ENCODE data around the gene PRELID3B.
"Not testable (repeated sequence)": the region's sequence is repeated elsewhere in the genome, so short reads cannot be mapped to it uniquely, and the experiment has no call there.

The PRELID3B gene

GRCh38 chr20:59026904-59027740 lies 15.5 kb downstream of the PRELID3B start:
- DNase-seq (ENCODE audit: low read depth) = no peak

- DNase-seq (ENCODE audit: low read depth) = no peak
These were observed 17.1 kb downstream of the PRELID3B start for GRCh38 chr20:59025511-59025910.

- no peak for DNase-seq (ENCODE audit: low read depth)
These were observed 17.5 kb downstream of the PRELID3B start for GRCh38 chr20:59025086-59025485.

DNA sequence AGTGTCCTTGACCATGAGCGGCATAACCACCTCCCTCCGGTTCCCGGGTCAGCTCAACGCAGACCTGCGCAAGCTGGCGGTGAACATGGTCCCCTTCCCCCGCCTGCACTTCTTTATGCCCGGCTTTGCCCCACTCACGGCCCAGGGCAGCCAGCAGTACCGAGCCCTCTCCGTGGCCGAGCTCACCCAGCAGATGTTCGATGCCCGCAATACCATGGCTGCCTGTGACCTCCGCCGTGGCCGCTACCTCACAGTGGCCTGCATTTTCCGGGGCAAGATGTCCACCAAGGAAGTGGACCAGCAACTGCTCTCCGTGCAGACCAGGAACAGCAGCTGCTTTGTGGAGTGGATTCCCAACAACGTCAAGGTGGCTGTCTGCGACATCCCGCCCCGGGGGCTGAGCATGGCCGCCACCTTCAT lies 18.5 kb downstream of the PRELID3B start:
- no peak for DNase-seq (ENCODE audit: low read depth)

DNA sequence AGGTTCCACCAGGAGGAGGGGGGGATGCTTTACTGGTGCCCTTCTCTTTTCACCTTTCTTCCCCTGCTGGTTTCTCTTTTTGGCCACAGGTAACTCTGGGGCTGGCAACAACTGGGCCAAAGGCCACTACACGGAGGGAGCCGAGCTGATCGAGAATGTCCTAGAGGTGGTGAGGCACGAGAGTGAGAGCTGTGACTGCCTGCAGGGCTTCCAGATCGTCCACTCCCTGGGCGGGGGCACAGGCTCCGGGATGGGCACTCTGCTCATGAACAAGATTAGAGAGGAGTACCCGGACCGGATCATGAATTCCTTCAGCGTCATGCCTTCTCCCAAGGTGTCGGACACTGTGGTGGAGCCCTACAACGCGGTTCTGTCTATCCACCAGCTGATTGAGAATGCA lies 19.0 kb downstream of the PRELID3B start:
- no peak for DNase-seq (ENCODE audit: low read depth)

DNA sequence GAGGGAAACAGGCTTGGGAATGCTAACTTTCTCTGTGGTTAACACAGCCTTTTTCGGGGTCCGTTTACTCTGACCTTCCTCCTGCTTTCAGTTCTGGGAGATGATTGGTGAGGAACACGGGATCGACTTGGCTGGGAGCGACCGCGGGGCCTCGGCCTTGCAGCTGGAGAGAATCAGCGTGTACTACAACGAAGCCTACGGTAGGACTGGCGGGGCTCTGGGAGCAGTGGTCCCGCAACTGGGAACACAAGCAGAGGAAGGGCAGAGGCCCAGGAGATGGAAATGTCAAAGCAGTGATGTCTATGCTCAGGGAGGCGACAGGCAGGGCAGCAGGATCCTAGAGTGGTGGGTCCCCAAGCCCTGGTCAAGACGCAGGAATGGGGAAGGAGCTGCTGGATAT lies 19.8 kb downstream of the PRELID3B start:
- DNase-seq (ENCODE audit: low read depth) = no peak

- DNase-seq (ENCODE audit: low read depth) = no peak
These were observed 21.5 kb downstream of the PRELID3B start for GRCh38 chr20:59020938-59021551.

DNA sequence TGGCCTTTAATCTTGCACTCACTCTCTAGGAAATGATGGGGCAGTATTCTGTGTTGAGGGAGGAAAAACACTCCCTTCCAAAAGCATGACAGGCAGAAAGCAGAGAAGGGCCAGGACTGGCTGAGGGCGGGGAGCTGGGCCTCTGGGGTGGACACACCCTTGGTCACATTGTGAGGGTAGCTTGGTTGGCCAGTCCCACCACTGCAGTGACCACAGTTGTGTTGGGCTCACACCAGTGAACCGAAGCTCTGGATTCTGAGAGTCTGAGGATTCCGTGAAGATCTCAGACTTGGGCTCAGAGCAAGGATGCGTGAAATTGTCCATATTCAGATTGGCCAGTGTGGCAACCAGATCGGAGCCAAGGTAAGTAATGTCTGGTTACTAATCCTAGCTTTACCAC lies 23.4 kb downstream of the PRELID3B start, which contains the start of gene TUBB1:
TSS of gene TUBB1 (plus strand) at position 213 of the 400 bp plus-strand sequence. CDS start at position 307, 94 bp downstream.
- no peak for DNase-seq (ENCODE audit: low read depth)

- no peak for DNase-seq (ENCODE audit: low read depth)
These were observed 23.8 kb downstream of the PRELID3B start for GRCh38 chr20:59018817-59019216.

DNA sequence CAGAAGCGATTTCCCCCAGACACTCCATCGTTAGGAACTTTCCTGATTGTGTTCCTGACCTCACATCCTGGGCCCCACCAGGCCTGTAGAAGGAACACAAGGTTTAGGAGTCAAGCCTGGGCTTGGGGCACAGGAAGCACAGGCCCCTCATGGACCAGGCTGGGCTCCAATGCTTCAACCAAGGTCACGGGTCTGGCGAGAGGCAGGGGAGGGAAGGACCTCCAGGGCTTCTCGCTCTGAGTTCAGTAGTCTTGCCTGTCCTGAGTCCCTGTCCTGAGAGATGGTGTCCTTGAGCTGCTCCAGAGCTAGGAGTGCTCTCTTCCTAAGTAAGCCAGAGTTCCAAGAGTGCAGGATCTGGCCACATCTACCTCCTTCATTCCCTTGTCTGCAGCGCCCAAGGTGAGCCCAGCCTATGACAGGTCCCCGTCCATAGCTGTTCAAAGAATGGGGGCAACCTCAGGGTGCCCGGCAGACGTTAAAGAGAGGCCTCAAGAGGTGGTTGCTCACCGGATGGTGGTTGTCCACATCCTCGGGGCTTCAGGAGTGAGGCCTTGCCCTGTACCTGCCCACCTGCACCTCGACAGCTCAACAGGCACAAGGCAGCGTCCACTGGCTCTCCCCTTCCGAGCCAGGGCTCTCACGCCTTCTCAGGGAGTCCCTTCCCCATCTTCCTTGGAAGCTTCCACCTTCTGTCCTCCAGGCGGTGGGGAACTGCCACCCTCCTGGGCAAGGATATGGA lies 24.9 kb downstream of the PRELID3B start:
- no peak for DNase-seq (ENCODE audit: low read depth)

DNA sequence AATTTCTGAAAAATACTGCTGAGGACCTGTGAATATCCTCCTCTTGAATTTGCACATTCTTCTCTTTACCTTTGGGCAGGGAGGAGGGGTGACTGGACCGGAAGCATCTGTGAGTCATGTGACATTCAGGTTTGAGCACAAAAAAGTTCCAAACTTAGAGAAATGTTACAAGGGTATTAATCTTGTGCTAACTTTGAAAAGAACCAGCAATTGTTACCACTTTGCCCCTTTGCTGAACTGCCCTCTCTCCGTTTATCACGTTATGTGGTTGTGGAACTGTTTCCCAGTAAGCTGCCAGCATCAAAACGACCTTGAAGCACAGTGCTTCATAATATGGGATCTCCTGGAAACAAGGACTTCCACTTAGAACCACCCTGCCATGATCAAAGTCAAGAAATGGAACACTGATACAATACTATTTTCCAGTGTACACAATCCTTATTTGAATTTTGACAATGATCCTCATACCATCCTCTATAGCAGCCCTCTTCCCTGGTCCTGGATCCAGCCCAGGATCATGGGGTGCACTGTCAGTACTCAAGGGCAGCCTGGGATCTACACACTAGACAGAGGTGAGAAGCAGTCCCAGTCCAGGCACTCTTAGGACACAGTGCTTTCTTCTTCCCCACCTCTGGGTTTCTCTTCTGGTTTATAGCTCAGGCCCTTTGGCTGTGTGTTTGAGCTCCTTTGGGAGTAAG lies 25.6 kb downstream of the PRELID3B start:
- DNase-seq (ENCODE audit: low read depth) = no peak

DNA sequence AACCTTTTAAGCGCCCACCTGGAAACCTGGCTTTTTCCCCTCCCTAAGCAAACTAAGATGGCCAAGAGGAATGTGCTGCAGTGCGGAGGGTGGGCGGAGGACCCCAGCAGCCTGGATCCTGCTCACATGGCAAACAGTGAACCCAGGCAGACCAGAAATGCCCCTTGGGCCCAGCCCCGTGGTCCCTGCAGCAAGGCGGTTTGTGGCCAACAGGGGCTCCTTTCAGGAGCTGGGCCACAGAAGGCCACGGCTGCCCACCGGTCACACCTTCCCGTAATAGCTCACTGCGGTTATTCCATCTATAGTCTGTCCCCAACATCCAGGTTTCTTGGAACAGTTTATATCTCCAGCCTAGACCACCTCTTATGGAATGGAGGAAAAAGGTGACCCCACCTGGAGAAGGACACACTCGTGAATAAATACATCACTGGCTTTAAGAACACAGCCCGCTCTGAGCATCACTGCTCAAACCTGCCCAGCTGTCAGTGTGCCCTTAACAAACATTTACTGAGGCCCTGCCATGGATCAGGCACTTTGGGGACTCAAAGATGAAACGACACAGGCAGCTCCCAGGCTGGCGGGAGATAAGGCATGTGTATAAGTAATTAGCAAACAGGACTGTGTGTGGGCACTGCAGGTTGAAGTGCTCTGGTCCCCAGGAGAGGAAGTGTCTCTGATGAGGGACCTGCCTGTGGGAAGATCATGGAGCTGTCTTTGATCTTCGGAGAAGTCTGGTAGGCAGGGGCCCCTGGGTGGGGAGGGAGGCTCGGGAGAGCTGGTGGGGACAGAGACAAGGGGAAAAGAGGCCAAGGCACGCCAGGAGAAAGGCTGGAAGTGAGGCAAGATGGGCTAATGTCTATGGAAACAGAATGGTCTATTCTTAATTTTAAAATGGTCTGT lies 26.5 kb downstream of the PRELID3B start:
- no peak for DNase-seq (ENCODE audit: low read depth)

GRCh38 chr20:59015411-59015810 lies 27.2 kb downstream of the PRELID3B start:
- no peak for DNase-seq (ENCODE audit: low read depth)

DNA sequence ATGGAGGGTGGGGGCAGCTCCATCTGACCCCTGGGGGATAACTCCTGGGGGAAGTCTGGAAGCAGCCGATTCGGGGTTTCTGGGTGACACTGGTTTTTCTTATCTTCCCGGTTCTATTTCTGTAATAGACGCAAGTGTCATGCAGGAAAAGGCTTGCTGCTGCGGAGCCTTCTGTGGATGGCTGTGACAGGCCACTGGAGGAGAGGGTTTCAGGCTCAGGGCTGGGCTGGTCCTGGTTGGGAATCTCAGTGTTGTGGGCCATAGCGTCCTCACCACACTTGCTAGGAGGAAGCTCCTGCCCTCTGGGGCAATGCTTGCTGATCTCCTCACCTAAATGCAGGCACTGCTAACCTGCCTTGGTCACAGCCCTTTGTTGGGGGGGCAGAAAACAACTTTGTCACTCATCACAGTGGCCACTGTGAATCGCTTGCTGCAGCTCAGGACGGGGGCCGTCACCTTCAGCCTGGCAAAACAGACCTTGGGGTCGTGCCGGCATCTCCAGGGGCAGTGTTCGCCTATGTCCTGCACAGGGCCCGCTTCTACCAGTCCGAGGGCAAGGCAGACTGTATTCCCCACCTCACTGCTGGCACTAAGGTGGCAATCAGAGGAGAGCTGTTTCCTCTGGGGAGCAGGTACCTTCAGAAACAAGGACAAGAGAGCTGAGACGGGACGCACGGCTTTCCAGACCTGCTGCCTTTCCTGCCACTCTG lies 27.8 kb downstream of the PRELID3B start:
- no peak for DNase-seq (ENCODE audit: low read depth)

DNA sequence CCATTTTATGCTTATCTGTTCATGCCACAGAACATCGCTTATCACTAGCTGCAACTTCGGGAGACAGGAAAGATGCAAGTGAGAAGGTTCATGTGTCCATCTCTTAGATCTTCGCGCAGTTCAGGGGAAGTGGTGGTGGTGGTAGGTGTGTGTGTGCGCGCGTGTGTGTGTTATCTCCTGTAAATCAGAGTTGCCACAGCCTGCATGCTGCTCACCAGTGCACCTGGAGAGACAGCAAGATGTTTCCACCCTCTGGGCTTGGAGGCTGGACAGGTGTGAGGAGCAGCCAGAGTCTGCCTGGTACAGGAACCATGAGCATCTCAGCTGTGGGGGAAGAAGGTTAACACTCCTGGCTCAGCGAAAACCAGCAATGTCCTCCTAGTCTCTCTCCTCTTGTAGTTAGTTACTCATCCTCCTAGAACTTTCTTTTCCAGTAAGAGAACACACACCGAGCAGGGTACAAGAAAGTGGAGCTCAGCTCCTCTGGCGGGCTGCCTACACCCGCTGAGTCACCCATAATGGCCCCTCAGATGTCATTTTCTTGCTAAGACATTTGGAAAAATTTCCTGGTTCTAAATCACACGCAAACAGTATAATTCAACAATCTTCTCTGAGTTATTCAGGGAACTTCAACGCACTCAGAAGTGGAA lies 28.5 kb downstream of the PRELID3B start:
- no peak for DNase-seq (ENCODE audit: low read depth)

DNA sequence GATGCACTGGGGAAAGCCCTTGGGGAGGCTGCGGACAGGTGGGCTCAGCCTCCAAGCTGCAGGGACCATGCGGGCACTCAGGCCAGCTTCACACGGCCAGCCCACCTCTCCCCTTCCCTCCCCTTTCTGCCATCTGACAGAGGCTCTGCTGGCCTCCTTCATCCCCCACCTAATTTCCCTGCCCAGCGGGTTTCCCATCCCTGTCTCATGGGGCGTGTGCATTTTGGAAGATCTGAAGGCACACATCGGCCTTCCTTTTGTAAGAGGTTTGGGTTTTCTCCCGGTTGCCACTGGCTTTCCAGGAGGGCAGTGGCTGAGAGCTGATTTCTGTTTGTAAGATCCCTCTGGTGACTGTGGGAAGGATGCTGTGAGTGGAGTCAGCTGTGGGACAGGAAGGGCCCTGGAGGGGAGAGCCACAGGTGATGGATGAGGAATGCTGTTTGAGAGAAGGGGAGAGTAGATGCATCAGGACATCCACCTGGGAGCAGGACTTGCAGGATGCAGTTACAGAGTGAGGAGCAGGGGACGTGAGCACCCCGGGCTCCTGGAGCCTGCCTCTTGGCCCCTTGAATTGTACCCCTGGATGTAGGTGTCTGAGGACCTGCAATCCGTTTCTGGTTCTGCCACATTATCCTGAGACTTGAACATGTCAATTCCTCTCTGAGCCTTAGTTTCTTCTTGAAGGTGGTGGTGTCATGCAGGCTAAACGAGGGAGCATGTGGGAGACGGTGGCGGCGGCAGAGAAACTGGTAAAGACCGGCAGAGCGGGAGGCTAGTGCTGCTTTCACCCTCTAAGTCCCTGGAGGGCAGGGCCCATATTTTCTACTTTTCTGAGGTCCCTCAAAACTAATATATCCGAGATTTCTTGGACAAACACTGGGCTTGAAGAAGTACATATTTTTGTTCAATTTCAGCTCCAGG lies 29.3 kb downstream of the PRELID3B start:
- no peak for DNase-seq (ENCODE audit: low read depth)

DNA sequence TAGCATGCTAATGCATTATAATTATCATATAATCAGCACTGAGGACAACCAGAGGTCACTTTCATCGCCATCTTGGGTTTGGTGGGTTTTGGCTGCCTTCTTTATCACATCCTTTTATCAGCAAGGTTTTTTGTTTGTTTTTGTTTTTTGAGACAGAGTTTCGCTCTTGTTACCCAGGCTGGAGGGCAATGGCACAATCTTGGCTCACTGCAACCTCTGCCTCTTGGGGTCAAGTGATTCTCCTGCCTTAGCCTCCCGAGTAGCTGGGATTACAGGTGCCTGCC lies 30.8 kb downstream of the PRELID3B start:
- not testable (repeated sequence) for DNase-seq (ENCODE audit: low read depth)

DNA sequence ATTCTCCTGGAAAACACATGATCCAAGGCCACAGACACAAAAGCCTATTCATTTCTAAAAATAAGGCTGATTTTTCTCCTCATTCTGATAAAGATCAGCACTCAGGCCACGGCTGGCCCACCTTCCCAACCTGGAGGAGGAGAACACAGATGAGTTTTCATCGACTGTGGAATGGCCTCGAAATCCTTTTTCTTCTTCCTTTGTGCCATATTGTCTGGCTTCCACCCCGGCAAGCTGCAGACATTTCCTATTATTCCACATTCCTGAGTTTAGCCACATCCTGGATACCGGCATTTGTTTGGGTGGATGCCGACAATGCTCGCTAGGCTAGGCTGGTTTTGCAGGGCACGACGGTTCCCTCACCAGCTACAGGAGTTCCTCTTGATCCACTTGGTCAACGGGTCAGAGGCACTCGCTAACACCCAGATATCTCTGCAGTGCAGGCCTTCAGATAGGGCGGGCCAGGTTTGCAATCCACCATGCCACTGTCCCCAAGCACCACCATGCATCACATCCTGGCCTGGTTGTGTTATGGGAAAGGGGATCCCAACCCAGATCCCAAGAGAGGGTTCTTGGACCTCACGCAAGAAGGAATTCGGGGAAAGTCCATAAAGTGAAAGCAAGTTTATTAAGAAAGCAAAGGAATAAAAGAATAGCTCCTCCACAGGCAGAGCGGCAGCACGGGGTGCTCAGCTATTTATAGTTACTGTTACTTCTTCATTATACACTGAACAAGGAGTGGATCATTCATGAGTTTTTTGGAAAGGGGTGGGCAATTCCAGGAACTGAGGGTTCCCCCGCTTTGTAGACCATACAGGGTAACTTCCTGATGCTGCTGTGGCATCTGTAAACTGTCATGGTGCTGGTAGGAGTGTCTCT lies 31.4 kb downstream of the PRELID3B start:
- peak; percentile 39 for DNase-seq (ENCODE audit: low read depth)
